Gastroesophageal sphincter (tissue), 2 donors: ENCODE measurements around the gene ANKRD55.

Experiments used
- POLR2A ChIP-seq, 2 donors: fragments of 450-650 bp; IDR thresholded peaks; one replicate each; pipeline ENCODE4 v1.6.1; 2017; ENCODE audit warnings: antibody characterized with exemption in 2 of 2, mild to moderate bottlenecking in 2 of 2, moderate library complexity in 1 of 2
- POLR2AphosphoS5 ChIP-seq: sonication (generic); formaldehyde crosslinking; IDR thresholded peaks from one replicate; pipeline ENCODE4 v1.6.1; 2017; ENCODE audit warnings: antibody characterized with exemption

- TF ChIP-seq POLR2A (IDR thresholded peaks at IDR 0.05) (no peak), POLR2AphosphoS5 (no peak)
Measured at GRCh38 chr5:56091664-56092063, 141.5 kb downstream of the ANKRD55 start.
